ENCODE results near the gene RAPGEF2. TPM values are rescaled to one million over a fixed set of nuclear protein-coding genes. Genes with fewer than 3 reads are reported as not detected.

Gene RAPGEF2
- total and polyA plus RNA-seq, 4 donors = 44.4 to 116 (median 66.0) TPM

- H3K27ac ChIP-seq (ENCODE audit: low read depth, low read length) = no peak overlapping the region
- H3K27me3 ChIP-seq (ENCODE audit: control insufficient read depth, insufficient read depth, low read length) = no peaks in the 10 kb centered on the region
- H3K4me3 ChIP-seq (ENCODE audit: low read depth, low read length) = no peak overlapping the region
- no peaks in the 10 kb centered on the region for H3K36me3 ChIP-seq (ENCODE audit: control insufficient read depth, insufficient read depth, low read length)
- 100% methylated on average over 1 of the region's 4 CpGs for WGBS (ENCODE audit: insufficient coverage)
- no peaks in the 10 kb centered on the region for H3K9me3 ChIP-seq (ENCODE audit: control insufficient read depth, insufficient read depth, low read length)
- no peaks in the 10 kb centered on the region for H3K4me1 ChIP-seq (ENCODE audit: control insufficient read depth, insufficient read depth, low read length)
- no peak for DNase-seq (ENCODE audit: low read depth in 4 of 6, low spot score in 6 of 6)
These were observed 68.4 kb downstream of the RAPGEF2 start for GRCh38 chr4:159171287-159171686.

GRCh38 chr4:159173886-159174285 lies 71.0 kb downstream of the RAPGEF2 start:
- no peaks in the 10 kb centered on the region for H3K4me1 ChIP-seq (ENCODE audit: control insufficient read depth, insufficient read depth, low read length)
- no peaks in the 10 kb centered on the region for H3K9me3 ChIP-seq (ENCODE audit: control insufficient read depth, insufficient read depth, low read length)
- DNase-seq (ENCODE audit: low read depth in 4 of 6, low spot score in 6 of 6) = no peak
- H3K27me3 ChIP-seq (ENCODE audit: control insufficient read depth, insufficient read depth, low read length) = no peaks in the 10 kb centered on the region
- no peaks in the 10 kb centered on the region for H3K36me3 ChIP-seq (ENCODE audit: control insufficient read depth, insufficient read depth, low read length)
- no peak overlapping the region for H3K4me3 ChIP-seq (ENCODE audit: low read depth, low read length)
- no peak overlapping the region for H3K27ac ChIP-seq (ENCODE audit: low read depth, low read length)
- WGBS (ENCODE audit: insufficient coverage) = no CpG with 5 or more reads among the region's 4 CpGs

DNA sequence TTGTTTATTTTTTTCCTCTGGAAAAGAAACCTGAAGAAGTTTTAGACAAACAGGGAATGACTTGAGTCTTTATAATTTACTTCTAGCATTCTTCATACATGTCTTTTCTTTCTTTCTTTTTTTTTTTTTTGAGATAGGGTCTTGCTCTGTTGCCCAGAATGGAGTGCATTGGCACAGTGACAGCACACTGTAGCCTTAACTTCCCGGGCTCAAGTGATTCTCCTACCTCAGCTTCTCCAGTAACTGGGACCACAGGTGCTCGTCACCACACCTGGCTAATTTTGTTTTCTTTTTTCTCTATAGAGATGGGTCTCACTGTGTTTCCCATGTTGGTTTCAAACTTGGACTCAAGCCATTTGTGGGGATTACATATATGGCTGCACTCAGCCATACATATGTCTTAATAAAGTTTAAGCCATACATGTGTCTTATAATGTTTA lies 71.8 kb downstream of the RAPGEF2 start:
- Histone ChIP-seq H3K27ac (ENCODE audit: low read depth, low read length) (no peak overlapping the region), H3K4me3 (ENCODE audit: low read depth, low read length) (no peak overlapping the region), H3K36me3 (ENCODE audit: control insufficient read depth, insufficient read depth, low read length) (no peaks in the 10 kb centered on the region), H3K9me3 (ENCODE audit: control insufficient read depth, insufficient read depth, low read length) (no peaks in the 10 kb centered on the region), H3K27me3 (ENCODE audit: control insufficient read depth, insufficient read depth, low read length) (no peaks in the 10 kb centered on the region), H3K4me1 (ENCODE audit: control insufficient read depth, insufficient read depth, low read length) (no peaks in the 10 kb centered on the region)
- WGBS (ENCODE audit: insufficient coverage) = 80% methylated on average over 1 of the region's 2 CpGs
- no peak for DNase-seq (ENCODE audit: low read depth in 4 of 6, low spot score in 6 of 6)

DNA sequence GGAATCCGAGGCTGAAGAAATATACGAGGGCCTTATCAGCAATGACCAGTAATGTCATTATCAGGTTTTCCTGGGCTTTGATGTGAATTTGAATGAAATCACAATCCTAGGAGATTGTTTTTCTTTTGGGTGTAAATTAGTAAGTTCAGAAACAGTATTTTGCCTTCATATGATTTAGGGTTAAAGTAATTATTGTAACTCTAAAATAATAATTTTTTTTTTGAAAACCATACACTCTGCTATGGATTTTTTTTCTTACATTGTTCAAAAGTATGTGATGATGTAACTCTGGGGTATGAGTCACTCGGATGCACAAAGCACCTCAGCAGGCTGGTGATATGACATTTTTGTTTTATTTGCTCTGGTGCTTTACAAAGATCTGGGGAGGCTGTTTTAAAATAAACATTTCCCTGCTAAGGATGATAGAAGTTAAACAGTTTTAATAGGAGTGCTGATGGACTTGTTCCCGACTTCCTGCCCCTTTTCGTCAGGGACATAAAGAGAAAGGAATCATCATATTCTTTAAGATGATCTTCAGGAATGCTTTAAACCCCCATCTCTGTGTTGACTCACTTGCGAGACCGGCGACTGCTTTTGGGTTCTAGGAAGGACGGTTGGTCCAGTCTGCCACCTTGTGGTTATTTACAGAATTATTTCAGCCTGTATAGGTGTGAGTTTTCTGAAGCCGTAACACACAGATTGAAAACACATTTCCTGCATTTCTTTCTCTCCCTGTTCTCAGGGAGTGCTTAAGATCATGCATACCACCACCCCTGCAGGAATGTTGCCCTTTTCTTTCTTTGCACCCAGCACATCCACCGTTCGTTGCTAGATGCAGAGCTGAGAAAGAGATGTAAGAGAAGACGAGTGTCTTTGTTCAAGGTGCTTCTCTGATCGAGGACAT lies 72.5 kb downstream of the RAPGEF2 start:
- H3K9me3 ChIP-seq (ENCODE audit: control insufficient read depth, insufficient read depth, low read length) = no peaks in the 10 kb centered on the region
- peak; percentile 65 to 97 (median 76) for DNase-seq (ENCODE audit: low read depth in 4 of 6, low spot score in 6 of 6)
- H3K27ac ChIP-seq (ENCODE audit: low read depth, low read length) = no peak overlapping the region
- no peaks in the 10 kb centered on the region for H3K4me1 ChIP-seq (ENCODE audit: control insufficient read depth, insufficient read depth, low read length)
- H3K4me3 ChIP-seq (ENCODE audit: low read depth, low read length) = no peak overlapping the region
- H3K36me3 ChIP-seq (ENCODE audit: control insufficient read depth, insufficient read depth, low read length) = no peaks in the 10 kb centered on the region
- H3K27me3 ChIP-seq (ENCODE audit: control insufficient read depth, insufficient read depth, low read length) = no peaks in the 10 kb centered on the region
- WGBS (ENCODE audit: insufficient coverage) = 21% methylated on average over 4 of the region's 14 CpGs

DNA sequence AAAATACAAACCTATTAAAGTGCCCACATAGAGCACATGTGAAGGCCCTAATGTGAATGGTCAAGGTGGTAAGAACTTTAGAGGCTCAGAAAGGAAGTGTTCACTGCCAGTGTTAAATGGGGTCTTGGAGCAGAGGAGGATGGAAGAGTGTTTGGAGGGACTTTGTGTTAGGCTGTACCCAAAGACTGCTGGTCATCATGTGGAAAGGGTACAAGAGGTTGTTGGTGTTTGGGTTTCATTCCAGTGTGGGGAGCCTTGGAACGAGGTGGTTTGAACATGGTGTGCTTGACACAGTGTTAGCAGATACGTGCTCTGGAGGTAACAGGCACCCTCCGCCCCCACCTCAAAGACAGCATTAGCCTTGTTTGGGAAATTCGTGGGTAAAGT lies 73.1 kb downstream of the RAPGEF2 start:
- 74% methylated on average over 4 of the region's 4 CpGs for WGBS (ENCODE audit: insufficient coverage)

DNA sequence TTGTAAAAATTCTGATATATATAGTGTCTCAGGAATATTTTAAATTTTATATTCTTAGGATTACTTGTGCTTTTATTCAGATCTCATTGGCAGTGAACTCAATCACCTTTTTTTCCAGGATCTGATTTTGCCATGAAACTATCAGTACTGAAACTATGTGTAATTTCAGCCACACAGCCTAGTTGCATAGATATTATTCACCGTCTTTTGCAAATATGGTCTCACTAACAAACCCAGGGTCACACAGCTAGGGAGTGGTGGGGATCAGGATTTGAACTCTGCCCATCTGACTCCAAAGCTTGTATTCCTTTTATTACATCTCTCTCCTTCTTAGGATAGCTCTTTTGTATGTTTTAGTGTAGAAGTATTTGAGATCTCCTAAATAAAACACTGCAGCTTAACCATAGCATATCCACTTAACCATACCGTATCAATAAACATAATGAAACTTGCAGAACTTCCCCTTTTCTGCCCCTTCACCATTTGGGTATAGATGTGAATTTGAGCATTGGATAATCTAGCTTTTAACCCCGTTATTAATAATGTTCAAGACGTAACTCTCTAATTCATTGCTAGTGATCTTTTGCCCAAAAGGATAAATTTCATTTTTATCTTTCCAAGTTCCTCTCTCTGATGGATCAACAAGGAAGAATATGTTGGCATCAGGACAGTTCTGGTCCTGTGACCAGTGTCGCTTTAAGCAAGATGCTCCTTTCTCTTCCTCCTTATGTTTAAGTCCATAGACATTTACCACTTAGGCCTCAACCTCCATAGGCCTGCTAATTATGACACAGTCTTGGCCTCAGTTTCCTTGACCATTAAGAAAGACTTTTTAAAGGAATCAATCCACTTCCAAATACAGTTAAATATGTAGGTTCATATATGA lies 74.6 kb downstream of the RAPGEF2 start:
- H3K4me1 ChIP-seq (ENCODE audit: control insufficient read depth, insufficient read depth, low read length) = no peaks in the 10 kb centered on the region
- H3K4me3 ChIP-seq (ENCODE audit: low read depth, low read length) = no peak overlapping the region
- no peaks in the 10 kb centered on the region for H3K36me3 ChIP-seq (ENCODE audit: control insufficient read depth, insufficient read depth, low read length)
- no peaks in the 10 kb centered on the region for H3K9me3 ChIP-seq (ENCODE audit: control insufficient read depth, insufficient read depth, low read length)
- H3K27ac ChIP-seq (ENCODE audit: low read depth, low read length) = no peak overlapping the region
- DNase-seq (ENCODE audit: low read depth in 4 of 6, low spot score in 6 of 6) = no peak
- 83% methylated on average over 1 of the region's 5 CpGs for WGBS (ENCODE audit: insufficient coverage)
- no peaks in the 10 kb centered on the region for H3K27me3 ChIP-seq (ENCODE audit: control insufficient read depth, insufficient read depth, low read length)

More for the DNA sequence above, 73.1 kb downstream of the RAPGEF2 start:
- H3K4me3 ChIP-seq (ENCODE audit: low read depth, low read length) = no peak overlapping the region
- no peaks in the 10 kb centered on the region for H3K27me3 ChIP-seq (ENCODE audit: control insufficient read depth, insufficient read depth, low read length)
- H3K4me1 ChIP-seq (ENCODE audit: control insufficient read depth, insufficient read depth, low read length) = no peaks in the 10 kb centered on the region
- H3K9me3 ChIP-seq (ENCODE audit: control insufficient read depth, insufficient read depth, low read length) = no peaks in the 10 kb centered on the region
- DNase-seq (ENCODE audit: low read depth in 4 of 6, low spot score in 6 of 6) = no peak
- no peak overlapping the region for H3K27ac ChIP-seq (ENCODE audit: low read depth, low read length)
- H3K36me3 ChIP-seq (ENCODE audit: control insufficient read depth, insufficient read depth, low read length) = no peaks in the 10 kb centered on the region

DNA sequence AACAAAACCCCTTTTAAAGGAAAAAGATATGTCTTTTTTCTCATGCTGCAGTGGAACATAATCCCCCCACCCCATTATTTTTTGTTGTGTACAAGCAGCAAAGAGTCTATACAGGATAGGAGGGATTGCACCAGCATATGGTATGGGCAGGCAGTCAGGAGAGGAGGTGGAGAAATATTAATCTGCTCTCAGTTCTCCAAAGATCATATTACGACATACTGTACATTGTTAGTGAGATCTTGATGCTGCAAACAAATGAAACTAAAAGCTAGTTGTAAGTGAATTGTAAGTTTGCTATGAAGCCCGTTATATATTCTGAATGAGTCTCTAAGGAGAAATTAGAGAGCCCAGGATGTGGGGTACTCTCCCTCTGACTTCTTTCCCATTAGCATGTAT lies 75.3 kb downstream of the RAPGEF2 start:
- H3K4me1 ChIP-seq (ENCODE audit: control insufficient read depth, insufficient read depth, low read length) = no peaks in the 10 kb centered on the region
- H3K4me3 ChIP-seq (ENCODE audit: low read depth, low read length) = no peak overlapping the region
- no peak for DNase-seq (ENCODE audit: low read depth in 4 of 6, low spot score in 6 of 6)
- no peaks in the 10 kb centered on the region for H3K36me3 ChIP-seq (ENCODE audit: control insufficient read depth, insufficient read depth, low read length)
- no peaks in the 10 kb centered on the region for H3K27me3 ChIP-seq (ENCODE audit: control insufficient read depth, insufficient read depth, low read length)
- no CpG with 5 or more reads among the region's 2 CpGs for WGBS (ENCODE audit: insufficient coverage)
- H3K9me3 ChIP-seq (ENCODE audit: control insufficient read depth, insufficient read depth, low read length) = no peaks in the 10 kb centered on the region
- H3K27ac ChIP-seq (ENCODE audit: low read depth, low read length) = no peak overlapping the region

GRCh38 chr4:159178979-159179969 lies 76.4 kb downstream of the RAPGEF2 start:
- H3K4me1 ChIP-seq (ENCODE audit: control insufficient read depth, insufficient read depth, low read length) = no peaks in the 10 kb centered on the region
- 40% methylated on average over 1 of the region's 3 CpGs for WGBS (ENCODE audit: insufficient coverage)
- H3K27me3 ChIP-seq (ENCODE audit: control insufficient read depth, insufficient read depth, low read length) = no peaks in the 10 kb centered on the region
- no peak overlapping the region for H3K27ac ChIP-seq (ENCODE audit: low read depth, low read length)
- H3K4me3 ChIP-seq (ENCODE audit: low read depth, low read length) = no peak overlapping the region
- H3K36me3 ChIP-seq (ENCODE audit: control insufficient read depth, insufficient read depth, low read length) = no peaks in the 10 kb centered on the region
- no peak for DNase-seq (ENCODE audit: low read depth in 4 of 6, low spot score in 6 of 6)
- H3K9me3 ChIP-seq (ENCODE audit: control insufficient read depth, insufficient read depth, low read length) = no peaks in the 10 kb centered on the region
